ENCODE measurements around the gene RIMBP2.
"Not testable (repeated sequence)": the region's sequence is repeated elsewhere in the genome, so short reads cannot be mapped to it uniquely, and the experiment has no call there.

The RIMBP2 gene

GRCh38 chr12:130602251-130602650, 113.8 kb downstream of the RIMBP2 start:
- no peak for DNase-seq (ENCODE audit: low read depth)

GRCh38 chr12:130601327-130601726, 114.8 kb downstream of the RIMBP2 start:
- no peak for DNase-seq (ENCODE audit: low read depth)

- DNase-seq (ENCODE audit: low read depth) = no peak
These were observed 119.9 kb downstream of the RIMBP2 start for GRCh38 chr12:130596241-130596640.

GRCh38 chr12:130595566-130595965, 120.5 kb downstream of the RIMBP2 start:
- DNase-seq (ENCODE audit: low read depth) = no peak

- no peak for DNase-seq (ENCODE audit: low read depth)
These were observed 123.0 kb downstream of the RIMBP2 start for GRCh38 chr12:130593056-130593455.

- no peak for DNase-seq (ENCODE audit: low read depth)
These were observed 123.5 kb downstream of the RIMBP2 start for GRCh38 chr12:130592641-130593040.

- no peak for DNase-seq (ENCODE audit: low read depth)
These were observed 124.4 kb downstream of the RIMBP2 start for GRCh38 chr12:130591736-130592135.

GRCh38 chr12:130590685-130591084, 125.4 kb downstream of the RIMBP2 start:
- DNase-seq (ENCODE audit: low read depth) = no peak

GRCh38 chr12:130589540-130590317, 126.4 kb downstream of the RIMBP2 start:
- DNase-seq (ENCODE audit: low read depth) = no peak

- DNase-seq (ENCODE audit: low read depth) = no peak
These were observed 127.2 kb downstream of the RIMBP2 start for GRCh38 chr12:130588696-130589539.

GRCh38 chr12:130587966-130588365, 128.1 kb downstream of the RIMBP2 start:
- DNase-seq (ENCODE audit: low read depth) = no peak

GRCh38 chr12:130584475-130584874, 131.6 kb downstream of the RIMBP2 start:
- not testable (repeated sequence) for DNase-seq (ENCODE audit: low read depth)

- DNase-seq (ENCODE audit: low read depth) = no peak
These were observed 132.3 kb downstream of the RIMBP2 start for GRCh38 chr12:130583800-130584199.

GRCh38 chr12:130583317-130583716, 132.8 kb downstream of the RIMBP2 start:
- no peak for DNase-seq (ENCODE audit: low read depth)

GRCh38 chr12:130582286-130582685, 133.8 kb downstream of the RIMBP2 start:
- DNase-seq (ENCODE audit: low read depth) = no peak

- no peak for DNase-seq (ENCODE audit: low read depth)
These were observed 134.3 kb downstream of the RIMBP2 start for GRCh38 chr12:130581782-130582181.

- no peak for DNase-seq (ENCODE audit: low read depth)
These were observed 136.9 kb downstream of the RIMBP2 start for GRCh38 chr12:130579231-130579630.

- no peak for DNase-seq (ENCODE audit: low read depth)
These were observed 138.7 kb downstream of the RIMBP2 start for GRCh38 chr12:130577351-130577750.

GRCh38 chr12:130576371-130576816, 139.7 kb downstream of the RIMBP2 start:
- DNase-seq (ENCODE audit: low read depth) = no peak

GRCh38 chr12:130574402-130574801, 141.7 kb downstream of the RIMBP2 start:
- DNase-seq (ENCODE audit: low read depth) = no peak

GRCh38 chr12:130573766-130574165, 142.3 kb downstream of the RIMBP2 start:
- DNase-seq (ENCODE audit: low read depth) = no peak

GRCh38 chr12:130573235-130573634, 142.9 kb downstream of the RIMBP2 start:
- DNase-seq (ENCODE audit: low read depth) = no peak

- DNase-seq (ENCODE audit: low read depth) = no peak
These were observed 143.5 kb downstream of the RIMBP2 start for GRCh38 chr12:130572553-130572952.

All from T follicular helper cell (primary cell).